Suppressor macrophage treated with lipopolysaccharide for 1 hour (primary cell): ENCODE measurements around the gene ERAL1.
A peak's percentile ranks its signal among the peaks of the same experiment; 100 is the strongest.
"Not testable (repeated sequence)": the region's sequence is repeated elsewhere in the genome, so short reads cannot be mapped to it uniquely, and the experiment has no call there.

Source experiments
- DNase-seq, 3 donors: peaks; one replicate each; pipeline ENCODE4 v3.0.0-alpha.2; 2020 to 2022

Gene ERAL1

GRCh38 chr17:28853295-28853694, 1.5 kb upstream of the ERAL1 start:
- no peak for DNase-seq

GRCh38 chr17:28855336-28855679, 492 bp downstream of the ERAL1 start:
- DNase-seq = peak in 1 of 3 donors; percentile 21

DNA sequence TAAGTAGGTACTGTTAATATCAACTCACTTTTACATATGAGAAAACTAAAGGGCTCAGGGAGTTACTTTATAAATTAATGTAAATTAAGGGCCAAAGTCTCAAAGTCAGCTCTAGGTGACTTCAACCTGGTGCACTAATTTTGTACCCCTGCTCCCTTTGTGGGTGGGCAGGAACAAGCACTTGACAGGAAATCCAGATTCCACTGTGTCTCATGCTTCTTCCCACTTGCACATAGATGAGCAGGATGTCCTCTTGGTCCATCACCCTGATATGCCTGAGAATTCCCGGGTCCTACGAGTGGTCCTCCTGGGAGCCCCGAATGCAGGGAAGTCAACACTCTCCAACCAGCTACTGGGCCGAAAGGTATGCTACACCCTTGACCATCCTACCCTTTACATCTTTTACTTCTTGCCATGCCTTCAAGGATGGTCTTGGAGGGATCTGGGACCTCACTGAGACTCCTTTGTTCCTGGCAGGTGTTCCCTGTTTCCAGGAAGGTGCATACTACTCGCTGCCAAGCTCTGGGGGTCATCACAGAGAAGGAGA, 1.3 kb downstream of the ERAL1 start:
- no peak for DNase-seq

GRCh38 chr17:28857905-28858800, 3.3 kb downstream of the ERAL1 start:
- no peak for DNase-seq

DNA sequence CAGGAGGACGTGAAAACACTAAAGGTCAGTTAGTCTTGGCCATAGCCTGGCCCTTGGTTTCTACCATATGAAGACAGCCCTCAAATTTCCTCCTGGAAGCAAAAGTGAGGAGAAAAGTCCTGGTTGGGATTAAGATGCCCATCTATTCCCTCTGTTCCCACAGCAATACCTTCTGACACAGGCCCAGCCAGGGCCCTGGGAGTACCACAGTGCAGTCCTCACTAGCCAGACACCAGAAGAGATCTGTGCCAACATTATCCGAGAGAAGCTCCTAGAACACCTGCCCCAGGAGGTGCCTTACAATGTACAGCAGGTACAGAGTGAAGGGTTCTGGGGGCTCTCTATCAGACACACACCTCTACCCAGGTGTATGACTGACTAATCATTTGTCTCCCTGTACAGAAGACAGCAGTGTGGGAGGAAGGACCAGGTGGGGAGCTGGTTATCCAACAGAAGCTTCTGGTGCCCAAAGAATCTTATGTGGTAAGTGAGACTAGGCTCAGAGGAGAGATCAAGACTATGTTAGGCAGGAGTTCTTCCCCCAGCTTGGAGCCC, 4.1 kb downstream of the ERAL1 start:
- no peak for DNase-seq

DNA sequence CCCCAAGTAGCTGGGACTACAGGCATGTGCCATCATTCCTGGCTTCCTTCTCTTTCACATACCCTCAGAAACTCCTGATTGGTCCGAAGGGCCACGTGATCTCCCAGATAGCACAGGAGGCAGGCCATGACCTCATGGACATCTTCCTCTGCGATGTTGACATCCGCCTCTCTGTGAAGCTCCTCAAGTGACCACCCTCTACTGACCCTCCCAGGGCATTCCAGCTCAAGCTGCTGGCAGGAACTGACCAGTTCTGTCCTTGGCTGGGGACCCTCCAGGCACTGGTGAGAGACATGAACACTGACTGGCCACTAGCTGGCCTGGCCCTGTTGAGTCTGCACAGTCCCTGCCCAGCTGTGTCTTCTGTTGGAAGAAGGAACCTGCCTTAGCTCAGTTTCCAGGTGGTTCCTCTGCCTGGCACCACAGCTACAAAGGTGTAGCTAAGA, 5.6 kb downstream of the ERAL1 start:
- no peak for DNase-seq

DNA sequence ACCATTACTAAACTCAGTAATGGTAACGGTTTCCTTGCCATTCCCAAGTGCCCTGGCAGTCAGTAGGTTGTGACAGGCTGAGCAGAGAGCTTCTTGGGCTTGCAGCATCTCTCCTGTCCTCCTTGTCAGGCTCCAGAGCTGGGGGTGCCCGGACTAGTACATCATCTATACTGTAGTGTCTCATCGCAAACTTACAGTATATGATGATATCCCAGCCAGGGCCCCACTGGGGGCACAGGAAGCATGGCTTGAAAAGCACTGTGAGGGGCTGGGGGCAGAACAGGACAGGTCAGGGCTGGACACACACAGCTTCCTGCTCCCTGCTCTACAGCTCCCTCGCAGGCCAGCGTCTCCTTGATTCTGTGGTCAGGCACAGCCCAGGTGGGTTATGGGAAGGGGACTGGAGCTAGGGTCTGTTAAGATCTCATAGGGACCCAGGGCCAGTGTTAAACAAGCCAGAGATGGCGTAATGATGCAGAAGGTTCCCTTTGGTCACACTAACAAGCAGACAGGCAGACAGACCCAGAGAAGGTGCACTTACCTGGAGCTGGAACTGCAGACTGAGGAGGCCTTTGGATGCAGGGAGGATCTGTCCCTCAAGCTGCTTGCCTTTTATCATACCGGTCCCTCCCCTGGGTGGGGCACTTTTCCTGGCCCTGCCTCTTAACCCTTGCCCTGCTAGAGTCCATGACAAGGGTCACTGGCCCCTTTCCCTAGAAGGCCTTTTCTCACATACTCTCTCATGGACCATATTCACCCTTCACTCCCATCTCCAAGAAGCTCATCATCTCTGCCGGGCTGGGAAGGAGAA, 6.8 kb downstream of the ERAL1 start:
- DNase-seq = no peak

- no peak for DNase-seq
Observed at GRCh38 chr17:28862561-28862960, 7.7 kb downstream of the ERAL1 start.

DNA sequence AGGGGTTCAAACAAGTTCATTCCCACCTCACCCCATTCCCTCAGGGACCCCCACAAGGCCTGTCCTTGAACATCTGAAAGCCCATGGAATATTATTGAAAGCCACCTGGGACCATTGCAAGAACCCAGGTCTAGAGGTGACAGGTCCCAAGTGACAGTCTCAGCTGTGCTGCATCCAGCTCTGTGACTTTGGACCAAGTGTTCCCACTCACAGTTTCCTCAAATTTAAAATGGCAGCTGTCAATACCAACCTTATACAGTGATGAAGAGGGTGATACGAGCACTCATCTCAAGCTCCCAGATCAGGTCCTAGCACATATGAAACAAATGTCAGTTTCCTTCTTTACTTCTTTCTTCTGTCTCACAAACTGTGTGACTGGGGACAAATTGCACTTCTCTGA, 9.1 kb downstream of the ERAL1 start:
- no peak for DNase-seq

DNA sequence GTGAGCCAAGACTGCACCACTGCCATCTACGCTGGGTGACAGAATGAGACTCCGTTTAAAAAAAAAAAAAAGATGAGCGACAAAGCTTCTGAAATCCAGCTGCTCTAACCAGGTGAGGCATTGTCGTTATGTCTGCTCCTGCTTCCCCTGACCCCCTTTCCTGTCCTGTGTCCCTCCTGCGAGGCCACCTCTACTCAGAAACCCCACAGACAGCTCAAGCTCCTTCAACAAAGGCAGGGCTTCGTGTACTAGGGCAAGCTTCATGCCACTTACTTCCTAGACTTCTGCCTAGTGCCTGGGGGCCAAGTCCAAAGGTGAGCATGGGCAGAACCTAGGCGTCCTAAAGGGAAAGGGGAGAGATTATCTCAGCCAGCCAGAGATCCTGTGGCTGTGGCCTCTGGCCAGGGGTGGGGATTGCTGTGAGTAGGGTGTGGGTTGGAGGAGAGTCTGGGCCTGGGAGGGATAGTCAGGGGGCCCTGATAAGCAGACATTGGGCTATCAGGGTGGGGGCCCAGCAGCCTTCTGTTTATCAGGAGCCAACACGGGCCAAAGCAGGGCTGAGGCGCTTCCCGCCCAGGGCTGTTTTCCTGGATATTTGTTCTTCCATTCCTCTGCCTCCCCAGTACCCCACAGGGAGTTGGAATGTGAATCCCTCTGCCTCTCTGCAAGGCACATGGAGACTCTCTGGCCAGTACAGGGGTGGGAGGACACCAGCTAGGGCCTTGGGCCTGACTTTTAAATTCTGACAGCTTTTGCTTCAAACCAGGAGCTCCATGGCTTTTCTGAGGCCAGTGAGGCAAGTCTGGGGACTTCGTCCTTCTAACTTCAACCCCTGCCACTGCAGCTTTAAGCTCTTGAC, 10.4 kb downstream of the ERAL1 start:
- no peak for DNase-seq

DNA sequence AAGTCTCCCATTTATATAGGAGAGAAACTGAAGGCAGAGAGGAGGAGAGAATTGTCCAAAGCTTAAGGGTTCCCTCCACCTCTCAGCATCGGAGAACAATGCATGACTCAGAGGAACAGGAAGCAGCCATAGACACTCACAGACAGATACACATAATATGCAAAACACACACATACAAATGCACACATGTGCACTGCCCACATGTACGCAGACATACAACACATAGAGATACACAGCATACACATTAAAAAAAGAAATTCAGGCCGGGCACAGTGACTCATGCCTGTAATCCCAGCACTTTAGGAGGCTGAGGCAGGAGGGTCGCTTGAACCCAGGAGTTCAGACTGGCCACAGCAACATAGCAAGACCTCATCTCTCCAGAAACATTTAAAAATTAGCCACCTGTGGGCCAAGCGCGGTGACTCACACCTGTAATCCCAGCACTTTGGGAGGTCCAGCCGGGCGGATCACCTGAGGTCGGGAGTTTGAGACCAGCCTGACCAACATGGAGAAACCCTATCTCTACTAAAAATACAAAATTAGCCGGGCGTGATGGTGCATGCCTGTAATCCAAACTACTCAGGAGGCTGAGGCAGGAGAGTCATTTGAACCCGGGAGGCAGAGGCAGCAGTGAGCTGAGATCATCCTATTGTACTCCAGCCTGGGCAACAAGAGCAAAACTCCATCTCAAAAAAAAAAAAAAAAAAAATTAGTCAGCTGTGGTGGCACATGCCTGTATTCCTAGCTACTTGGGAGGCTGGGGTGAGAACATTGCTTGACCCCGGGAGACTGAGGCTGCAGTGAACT, 11.3 kb downstream of the ERAL1 start:
- peak; percentile 33 to 55 (median 39) for DNase-seq

DNA sequence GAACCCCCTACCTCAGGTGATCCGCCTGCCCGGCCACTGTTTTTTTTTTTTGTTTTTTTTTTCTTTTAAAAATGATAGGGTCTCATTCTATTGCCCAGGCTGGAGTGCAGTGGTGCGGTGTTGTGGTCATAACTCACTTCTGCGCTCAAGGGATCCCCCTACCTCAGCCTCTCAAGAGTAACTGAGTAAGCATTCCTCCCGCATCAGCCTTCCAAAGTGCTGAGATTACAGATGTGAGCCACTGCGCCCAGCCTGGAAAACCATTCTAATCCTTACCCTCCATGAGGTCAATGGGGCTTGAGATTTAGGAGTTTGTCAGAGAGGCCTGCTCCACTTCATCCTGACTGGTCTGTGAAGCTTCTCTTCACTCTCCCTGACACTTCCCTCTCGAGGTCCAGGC, 12.5 kb downstream of the ERAL1 start:
- DNase-seq = no peak

GRCh38 chr17:28871056-28871579, 16.3 kb downstream of the ERAL1 start:
- DNase-seq = no peak

DNA sequence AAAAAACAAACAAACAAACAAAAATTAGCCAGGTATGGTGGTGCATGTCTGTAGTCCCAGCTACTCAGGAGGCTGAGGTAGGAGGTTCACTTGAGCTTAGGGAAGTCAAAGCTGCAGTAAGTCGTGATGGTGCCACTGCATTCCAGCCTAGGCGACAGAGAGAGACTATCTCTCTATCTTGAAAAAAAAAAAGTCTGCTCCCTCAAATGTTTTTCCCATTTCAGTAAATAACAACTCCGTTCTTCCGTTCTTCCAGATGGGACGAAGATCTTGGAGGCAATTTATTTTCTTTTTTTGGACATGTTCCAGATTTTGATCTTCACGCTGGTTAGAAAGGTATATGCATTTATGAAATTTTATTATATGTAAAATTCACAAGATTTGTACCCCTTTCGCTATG, 19.0 kb downstream of the ERAL1 start:
- no peak for DNase-seq

- DNase-seq = no peak
Observed at GRCh38 chr17:28874750-28875149, 19.9 kb downstream of the ERAL1 start.

DNA sequence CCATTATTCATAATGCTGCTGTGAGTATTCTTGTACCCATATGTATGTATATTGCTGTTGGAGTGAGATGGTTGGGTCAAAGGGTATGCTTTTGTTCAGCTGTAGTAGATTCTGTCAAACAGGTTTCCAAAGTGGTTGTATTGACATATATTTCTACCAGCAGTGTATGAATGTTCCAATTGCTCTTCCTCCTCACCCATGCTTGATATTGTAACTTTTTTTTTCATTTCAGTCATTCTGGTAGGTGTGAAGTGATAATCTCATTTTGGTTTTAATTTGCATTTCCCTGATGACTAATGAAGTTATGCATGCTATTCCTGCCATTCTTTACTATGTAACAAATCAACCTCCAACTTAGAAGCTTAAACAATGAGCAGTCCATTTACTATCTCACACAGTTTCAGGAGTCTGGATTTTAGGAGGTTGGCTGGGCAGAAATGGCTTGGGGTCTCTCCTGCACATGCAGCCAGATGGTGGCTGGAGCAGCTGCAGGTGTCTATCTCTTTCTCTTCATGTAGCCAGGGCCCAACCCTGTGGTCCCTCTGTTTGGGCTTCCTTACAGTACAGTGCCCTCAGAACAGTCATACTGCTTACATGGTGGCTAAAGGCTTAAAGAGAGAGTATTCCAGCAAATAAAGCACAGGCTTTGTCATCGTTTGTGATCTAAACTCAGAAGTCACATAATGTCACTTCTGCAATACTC, 21.2 kb downstream of the ERAL1 start:
- no peak for DNase-seq

GRCh38 chr17:28877150-28877711, 22.4 kb downstream of the ERAL1 start:
- not testable (repeated sequence) for DNase-seq

GRCh38 chr17:28878158-28878910, 23.5 kb downstream of the ERAL1 start:
- no peak for DNase-seq

DNA sequence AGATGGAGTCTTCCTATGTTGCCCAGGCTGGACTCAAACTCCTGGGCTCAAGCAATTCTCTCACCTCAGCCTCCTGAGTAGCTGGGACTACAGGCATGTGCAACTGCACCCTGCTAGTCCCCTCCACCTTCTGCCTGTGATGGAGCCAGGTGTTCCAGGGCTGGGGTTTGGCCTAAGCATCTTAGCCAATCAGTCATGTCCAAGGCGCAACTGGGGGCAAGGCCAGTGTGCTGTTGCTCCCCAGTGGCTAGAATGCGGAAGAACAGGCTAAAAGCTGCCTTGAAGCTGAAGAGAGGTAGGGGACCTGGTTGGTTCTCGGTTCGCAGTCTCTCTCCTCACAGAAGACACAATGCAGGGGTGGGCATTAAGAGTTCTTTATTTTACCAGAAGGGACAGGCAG, 24.2 kb downstream of the ERAL1 start:
- DNase-seq = no peak
